T47D (cell line): ENCODE measurements around the gene RDH8.
"Not testable (repeated sequence)": the region's sequence is repeated elsewhere in the genome, so short reads cannot be mapped to it uniquely, and the experiment has no call there.

ENCODE experiments used
- DNase-seq, 2 experiments: peaks; one replicate each; pipeline versions ENCODE4 v3.0.0 to v3.0.0-alpha.2; 2011 to 2012; ENCODE audit warnings: low read depth in 1 of 2, low spot score in 1 of 2
- JUND ChIP-seq: IDR thresholded peaks from 2 replicates; pipeline ENCODE4 v1.6.1; 2012; ENCODE audit warnings: low read depth
- in situ Hi-C: cut with HindIII; loops from 2 replicates; pipeline ENCODE4 v1.10.0; 2016; ENCODE audit warnings: low sequenced_read_pairs, low pct_unique_long_range_greater_than_20kb

The RDH8 gene

GRCh38 chr19:10008184-10008765 lies 5.0 kb upstream of the RDH8 start:
- no peak for DNase-seq
- TF ChIP-seq JUND = no peak
- in situ Hi-C loops = no loop called here

- in situ Hi-C loops = no loop called here
- DNase-seq = no peak
- TF ChIP-seq JUND = no peak
Observed at GRCh38 chr19:10009714-10010224, 3.5 kb upstream of the RDH8 start.

DNA sequence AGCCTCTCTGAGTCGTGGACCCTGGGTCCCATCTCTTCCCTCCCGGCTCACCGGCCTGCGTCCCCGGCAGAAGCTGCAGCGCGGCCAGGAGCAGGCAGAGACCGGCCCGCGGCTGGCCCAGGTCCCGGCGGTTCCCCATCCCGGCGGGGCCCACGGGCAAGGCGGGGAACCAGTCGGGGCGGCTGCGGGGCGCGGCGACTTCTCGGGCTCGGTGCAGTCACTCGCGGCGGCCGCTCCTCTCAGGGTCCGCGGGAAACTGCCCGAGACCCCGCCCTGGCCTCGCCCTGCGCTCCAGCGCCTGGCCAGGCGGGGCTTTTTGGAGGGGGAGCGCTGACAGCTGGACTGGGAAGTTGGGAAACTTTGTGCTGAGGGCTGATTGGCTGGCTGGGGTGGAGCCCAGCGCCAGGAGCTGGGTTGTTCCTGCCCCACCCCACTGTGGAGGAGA lies 3.0 kb upstream of the RDH8 start, which contains the start of gene COL5A3:
Gene COL5A3 (minus strand): TSS at position 258 of the 445 bp plus-strand sequence. CDS start 119 bp downstream, at position 139.
- no peak for TF ChIP-seq JUND
- DNase-seq = no peak
- in situ Hi-C loops = no loop called here

DNA sequence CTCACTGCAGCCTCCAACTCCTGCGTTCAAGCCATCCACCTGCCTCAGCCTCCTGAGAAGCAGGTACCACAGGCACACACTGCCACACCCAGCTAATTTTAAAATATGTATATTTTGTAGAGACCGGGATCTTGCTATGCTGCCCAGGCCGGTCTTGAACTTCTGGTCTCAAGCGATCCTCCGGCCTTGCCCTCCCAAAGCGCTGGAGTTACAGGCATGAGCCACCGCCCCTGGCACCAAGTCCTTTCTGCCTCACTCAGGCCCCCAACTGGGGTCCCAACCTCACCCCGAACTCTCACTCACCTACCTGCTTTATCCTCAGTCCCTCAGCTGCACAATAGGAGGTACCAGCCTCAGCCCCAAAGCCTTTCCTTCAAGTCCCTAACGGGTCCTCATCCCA lies 2.3 kb upstream of the RDH8 start:
- in situ Hi-C loops = no loop called here
- no peak for TF ChIP-seq JUND
- DNase-seq = no peak

- in situ Hi-C loops = no loop called here
Observed at GRCh38 chr19:10011974-10012373, 1.3 kb upstream of the RDH8 start.

DNA sequence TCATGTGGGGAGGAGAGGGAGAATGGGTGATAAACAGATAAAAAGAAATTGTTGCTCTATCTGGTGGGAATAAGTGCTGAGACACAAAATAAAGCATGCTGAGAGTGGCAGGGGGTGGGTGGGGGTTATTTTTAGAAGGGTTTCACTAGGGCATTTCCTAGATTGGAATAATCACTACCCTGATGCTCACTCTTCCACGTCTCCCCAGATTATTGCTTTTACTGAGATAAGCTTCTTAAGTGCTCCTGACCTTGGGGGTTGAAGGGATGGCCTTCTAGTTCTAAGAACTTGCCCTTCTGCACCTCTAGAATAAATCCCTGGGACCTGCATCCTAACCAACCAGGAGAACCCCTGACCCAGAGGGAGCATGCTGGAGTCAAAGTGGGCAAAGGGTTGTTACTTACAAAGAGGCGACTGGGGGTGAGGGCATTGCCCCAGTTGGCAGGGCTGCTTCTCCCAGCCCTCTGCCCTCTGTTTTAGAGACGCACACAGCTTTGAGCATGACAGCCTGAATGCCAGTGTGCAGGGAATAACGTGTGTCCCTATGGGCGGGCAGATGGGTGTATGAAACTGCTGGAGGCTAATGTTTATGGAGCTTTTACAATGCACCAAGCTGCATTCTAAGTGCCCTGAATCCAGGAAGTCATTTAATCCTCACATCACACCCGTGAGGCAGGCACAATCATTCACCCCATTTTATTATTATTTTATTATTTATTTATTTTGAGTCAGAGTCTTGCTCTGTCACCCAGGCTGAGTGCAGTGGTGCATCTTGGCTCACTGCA lies 743 bp downstream of the RDH8 start:
- no peak for TF ChIP-seq JUND
- DNase-seq = no peak
- in situ Hi-C loops = no loop called here

More at GRCh38 chr19:10011974-10012373, 1.3 kb upstream of the RDH8 start:
- DNase-seq = no peak
- TF ChIP-seq JUND = no peak

- TF ChIP-seq JUND = no peak
- no peak for DNase-seq
- in situ Hi-C loops = no loop called here
Observed at GRCh38 chr19:10018263-10018662, 5.0 kb downstream of the RDH8 start.

DNA sequence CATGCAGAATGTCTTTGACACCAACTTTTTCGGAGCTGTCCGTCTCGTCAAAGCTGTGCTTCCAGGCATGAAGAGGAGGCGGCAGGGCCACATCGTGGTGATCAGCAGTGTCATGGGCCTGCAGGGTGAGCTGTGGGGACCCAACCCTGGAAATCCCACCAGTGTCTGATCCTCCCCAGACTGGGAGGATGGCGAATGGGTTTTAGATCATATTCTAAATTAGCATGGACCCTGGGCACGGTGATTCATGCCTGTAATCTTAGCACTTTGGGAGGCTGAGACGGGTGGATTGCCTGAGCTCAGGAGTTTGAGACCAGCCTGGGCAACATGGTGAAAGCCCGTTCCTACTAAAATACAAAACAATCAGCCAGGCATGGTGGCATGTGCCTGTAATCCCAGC lies 5.5 kb downstream of the RDH8 start:
- in situ Hi-C loops = no loop called here
- no peak for TF ChIP-seq JUND
- no peak for DNase-seq

DNA sequence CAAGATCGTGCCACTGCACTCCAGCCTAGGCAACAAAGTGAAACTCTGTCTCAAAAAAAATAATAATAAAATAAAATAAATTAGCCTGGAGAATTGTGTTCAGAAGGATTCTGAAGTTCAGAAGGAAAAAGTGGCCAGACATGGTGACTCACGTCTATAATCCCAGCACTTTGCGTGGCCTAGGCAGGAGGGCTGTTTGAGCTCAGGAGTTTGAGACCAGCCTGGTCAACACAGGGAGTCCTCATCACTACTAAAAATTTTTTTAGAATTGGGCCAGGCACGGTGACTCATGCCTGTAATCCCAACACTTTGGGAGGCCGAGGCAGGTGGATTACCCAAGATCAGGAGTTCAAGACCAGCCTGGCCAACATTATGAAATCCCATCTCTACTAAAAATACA lies 6.0 kb downstream of the RDH8 start:
- no peak for TF ChIP-seq JUND
- in situ Hi-C loops = no loop called here
- no peak for DNase-seq

DNA sequence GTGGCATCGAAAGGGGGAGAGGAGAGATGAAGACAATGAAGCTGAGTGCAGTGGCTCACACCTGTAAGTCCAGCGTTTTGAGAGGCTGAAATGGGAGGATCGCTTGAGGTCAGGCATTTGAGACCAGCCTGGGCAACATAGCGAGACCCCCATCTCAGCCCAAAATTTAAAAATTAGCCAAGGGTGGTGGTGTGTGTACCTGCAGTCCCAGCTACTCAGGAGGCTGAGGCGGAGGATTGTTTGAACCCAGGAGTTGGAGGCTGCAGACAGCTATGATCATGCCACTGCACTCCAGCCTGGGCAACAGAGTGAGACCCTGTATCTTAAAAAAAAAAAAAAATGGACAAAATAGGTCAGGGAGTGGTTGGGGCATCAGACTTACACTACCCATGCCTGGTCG lies 7.6 kb downstream of the RDH8 start:
- in situ Hi-C loops = no loop called here
- no peak for DNase-seq
- no peak for TF ChIP-seq JUND

- DNase-seq = no peak
- in situ Hi-C loops = no loop called here
- TF ChIP-seq JUND = no peak
Observed at GRCh38 chr19:10021446-10021845, 8.2 kb downstream of the RDH8 start.

DNA sequence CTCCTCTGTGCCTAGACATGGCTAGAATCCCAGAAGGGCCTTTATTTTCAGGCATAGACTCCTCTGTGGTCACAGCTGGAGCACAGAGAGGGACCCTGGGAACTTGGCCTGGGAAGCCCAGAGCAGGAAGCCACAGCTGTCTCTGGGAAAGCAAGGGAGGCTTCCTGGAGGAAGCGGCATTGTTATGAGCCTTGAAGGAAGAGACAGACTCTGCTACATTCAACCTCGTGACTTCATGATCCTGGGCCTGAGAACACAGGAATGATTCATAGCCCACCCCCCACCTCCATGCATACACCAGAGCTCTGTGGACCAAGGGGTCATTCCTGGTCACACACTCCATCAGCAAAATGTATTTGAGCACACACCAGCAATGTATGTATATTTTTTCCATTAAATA lies 8.6 kb downstream of the RDH8 start:
- no peak for TF ChIP-seq JUND
- DNase-seq = no peak
- in situ Hi-C loops = no loop called here

DNA sequence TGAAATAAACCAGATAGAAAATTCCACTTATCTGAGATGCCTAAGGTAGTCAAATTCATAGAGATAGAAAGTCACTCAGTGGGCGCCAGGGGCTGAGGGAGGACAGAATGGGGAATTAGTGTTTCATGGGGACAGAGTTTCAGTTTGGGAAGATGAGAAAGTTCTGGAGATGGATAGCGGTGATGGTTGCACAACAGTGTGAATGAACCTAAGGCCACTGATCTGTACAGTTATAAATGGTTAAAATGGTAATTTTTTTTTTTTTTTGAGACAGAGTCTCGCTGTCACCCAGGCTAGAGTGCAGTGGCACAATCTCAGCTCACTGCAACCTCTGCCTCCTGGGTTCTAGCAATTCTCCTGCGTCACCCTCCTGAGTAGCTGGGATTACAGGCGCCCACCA lies 9.8 kb downstream of the RDH8 start:
- DNase-seq, in situ Hi-C loops: not testable (repeated sequence)
